ENCODE data around the gene PRKAR1B. TPM values are rescaled to one million over a fixed set of nuclear protein-coding genes. Genes with fewer than 3 reads are reported as not detected.
"Not testable (repeated sequence)": the region's sequence is repeated elsewhere in the genome, so short reads cannot be mapped to it uniquely, and the experiment has no call there.

Gene PRKAR1B
- total RNA-seq, 2 donors from 2014 or later = 15.1 to 15.9 TPM

- no peak for DNase-seq (ENCODE audit: low spot score)
- Histone ChIP-seq H3K27ac (no peak overlapping the region), H3K9me3 (no peaks in the 10 kb centered on the region), H3K4me1 (peaks cover 0 to 8% of the 10 kb centered on the region in 2 donors), H3K27me3 (no peaks in the 10 kb centered on the region), H3K36me3 (no peaks in the 10 kb centered on the region), H3K4me3 (no peak overlapping the region)
- no peak for TF ChIP-seq CTCF (IDR thresholded peaks at IDR 0.05)
Observed at GRCh38 chr7:552868-553635, 174.0 kb downstream of the PRKAR1B start.

- not testable (repeated sequence) for H3K4me1 ChIP-seq; H3K27ac ChIP-seq; DNase-seq (ENCODE audit: low spot score)
Observed at GRCh38 chr7:552151-552867, 174.8 kb downstream of the PRKAR1B start.

GRCh38 chr7:551615-551970 lies 175.5 kb downstream of the PRKAR1B start:
- H3K4me3 ChIP-seq; DNase-seq (ENCODE audit: low spot score): not testable (repeated sequence)

More at GRCh38 chr7:552151-552867, 174.8 kb downstream of the PRKAR1B start:
- not testable (repeated sequence) for H3K4me3 ChIP-seq, H3K9me3 ChIP-seq, H3K36me3 ChIP-seq, H3K27me3 ChIP-seq

GRCh38 chr7:550881-551614 lies 176.0 kb downstream of the PRKAR1B start:
- no peaks in the 10 kb centered on the region for H3K9me3 ChIP-seq
- no peaks in the 10 kb centered on the region for H3K27me3 ChIP-seq
- no peak overlapping the region for H3K4me3 ChIP-seq
- H3K36me3 ChIP-seq = no peaks in the 10 kb centered on the region
- H3K27ac ChIP-seq = no peak overlapping the region
- TF ChIP-seq CTCF (IDR thresholded peaks at IDR 0.05) = no peak
- peaks cover 0 to 8% of the 10 kb centered on the region in 2 donors for H3K4me1 ChIP-seq
- DNase-seq (ENCODE audit: low spot score) = no peak

More at GRCh38 chr7:551615-551970, 175.5 kb downstream of the PRKAR1B start:
- H3K36me3 ChIP-seq, H3K9me3 ChIP-seq, H3K27me3 ChIP-seq, H3K4me1 ChIP-seq, H3K27ac ChIP-seq: not testable (repeated sequence)

GRCh38 chr7:549891-550625 lies 177.0 kb downstream of the PRKAR1B start:
- H3K36me3 ChIP-seq = no peaks in the 10 kb centered on the region
- H3K9me3 ChIP-seq = no peaks in the 10 kb centered on the region
- no peak for DNase-seq (ENCODE audit: low spot score)
- no peak for TF ChIP-seq CTCF (IDR thresholded peaks at IDR 0.05)
- H3K4me1 ChIP-seq = peaks cover 0 to 8% of the 10 kb centered on the region in 2 donors
- H3K4me3 ChIP-seq = no peak overlapping the region
- no peaks in the 10 kb centered on the region for H3K27me3 ChIP-seq
- H3K27ac ChIP-seq = no peak overlapping the region

GRCh38 chr7:549066-549890 lies 177.8 kb downstream of the PRKAR1B start:
- Histone ChIP-seq H3K27ac (no peak overlapping the region), H3K27me3 (no peaks in the 10 kb centered on the region), H3K36me3 (no peaks in the 10 kb centered on the region), H3K4me3 (no peak overlapping the region), H3K4me1 (peaks cover 0 to 8% of the 10 kb centered on the region in 2 donors), H3K9me3 (no peaks in the 10 kb centered on the region)
- no peak for DNase-seq (ENCODE audit: low spot score)
- no peak for TF ChIP-seq CTCF (IDR thresholded peaks at IDR 0.05)
